ENCODE measurements around the gene PGP.

Gene PGP

DNA sequence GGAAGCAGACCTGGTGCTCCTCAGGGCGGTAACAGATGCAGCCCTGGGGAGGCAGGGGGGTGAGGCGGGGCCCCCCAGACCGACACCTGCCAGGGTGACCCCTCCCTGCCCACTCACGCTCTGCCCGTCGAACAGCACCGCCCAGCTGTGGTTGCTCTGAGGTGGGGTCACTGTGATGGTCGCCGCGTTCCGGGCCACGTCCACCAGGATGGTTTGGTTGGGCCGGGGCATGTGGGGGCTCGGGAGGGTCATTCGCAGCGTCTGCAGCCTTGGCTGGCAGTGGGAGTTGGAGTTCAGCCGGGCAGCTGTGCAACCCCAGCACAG, 4.7 kb downstream of the PGP start:
- peaks cover 59% of the 10 kb centered on the region for H3K79me2 ChIP-seq (ENCODE audit: insufficient read depth, low read length)
- H3K4me2 ChIP-seq (ENCODE audit: insufficient read depth, low read length): no peak overlapping the region
- no peak overlapping the region for H3K9ac ChIP-seq (ENCODE audit: low read depth, low read length)
- peaks cover 29% of the 10 kb centered on the region for H4K20me1 ChIP-seq (ENCODE audit: insufficient read depth, low read length)
- TF ChIP-seq EZH2 (IDR thresholded peaks at IDR 0.05; ENCODE audit: borderline replicate concordance, low read depth, low read length, severe bottlenecking): no peak
- TF ChIP-seq, protein P1, sequence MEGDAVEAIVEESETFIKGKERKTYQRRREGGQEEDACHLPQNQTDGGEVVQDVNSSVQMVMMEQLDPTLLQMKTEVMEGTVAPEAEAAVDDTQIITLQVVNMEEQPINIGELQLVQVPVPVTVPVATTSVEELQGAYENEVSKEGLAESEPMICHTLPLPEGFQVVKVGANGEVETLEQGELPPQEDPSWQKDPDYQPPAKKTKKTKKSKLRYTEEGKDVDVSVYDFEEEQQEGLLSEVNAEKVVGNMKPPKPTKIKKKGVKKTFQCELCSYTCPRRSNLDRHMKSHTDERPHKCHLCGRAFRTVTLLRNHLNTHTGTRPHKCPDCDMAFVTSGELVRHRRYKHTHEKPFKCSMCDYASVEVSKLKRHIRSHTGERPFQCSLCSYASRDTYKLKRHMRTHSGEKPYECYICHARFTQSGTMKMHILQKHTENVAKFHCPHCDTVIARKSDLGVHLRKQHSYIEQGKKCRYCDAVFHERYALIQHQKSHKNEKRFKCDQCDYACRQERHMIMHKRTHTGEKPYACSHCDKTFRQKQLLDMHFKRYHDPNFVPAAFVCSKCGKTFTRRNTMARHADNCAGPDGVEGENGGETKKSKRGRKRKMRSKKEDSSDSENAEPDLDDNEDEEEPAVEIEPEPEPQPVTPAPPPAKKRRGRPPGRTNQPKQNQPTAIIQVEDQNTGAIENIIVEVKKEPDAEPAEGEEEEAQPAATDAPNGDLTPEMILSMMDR (IDR thresholded peaks at IDR 0.05; ENCODE audit: borderline replicate concordance, extremely low read depth, low read length, poor library complexity, severe bottlenecking): no peak
- no peak overlapping the region for H3K27ac ChIP-seq (ENCODE audit: low read length)
- DNase-seq: no peak
- no peak overlapping the region for H2AFZ ChIP-seq (ENCODE audit: low read depth, low read length)
- no peak for ATAC-seq (ENCODE audit: insufficient read depth, low read depth)
- H3K27me3 ChIP-seq (ENCODE audit: insufficient read depth, low read length, poor library complexity): no peaks in the 10 kb centered on the region
- H3K36me3 ChIP-seq (ENCODE audit: insufficient read depth, low read length): peaks cover 68% of the 10 kb centered on the region
- peaks cover 48% of the 10 kb centered on the region for H3K4me1 ChIP-seq (ENCODE audit: insufficient read depth, low read length)
- H3K9me3 ChIP-seq (ENCODE audit: insufficient read depth, low read length, severe bottlenecking): no peaks in the 10 kb centered on the region
- no peak overlapping the region for H3K4me3 ChIP-seq (ENCODE audit: low read depth in 1 of 2, low read length in 2 of 2)

DNA sequence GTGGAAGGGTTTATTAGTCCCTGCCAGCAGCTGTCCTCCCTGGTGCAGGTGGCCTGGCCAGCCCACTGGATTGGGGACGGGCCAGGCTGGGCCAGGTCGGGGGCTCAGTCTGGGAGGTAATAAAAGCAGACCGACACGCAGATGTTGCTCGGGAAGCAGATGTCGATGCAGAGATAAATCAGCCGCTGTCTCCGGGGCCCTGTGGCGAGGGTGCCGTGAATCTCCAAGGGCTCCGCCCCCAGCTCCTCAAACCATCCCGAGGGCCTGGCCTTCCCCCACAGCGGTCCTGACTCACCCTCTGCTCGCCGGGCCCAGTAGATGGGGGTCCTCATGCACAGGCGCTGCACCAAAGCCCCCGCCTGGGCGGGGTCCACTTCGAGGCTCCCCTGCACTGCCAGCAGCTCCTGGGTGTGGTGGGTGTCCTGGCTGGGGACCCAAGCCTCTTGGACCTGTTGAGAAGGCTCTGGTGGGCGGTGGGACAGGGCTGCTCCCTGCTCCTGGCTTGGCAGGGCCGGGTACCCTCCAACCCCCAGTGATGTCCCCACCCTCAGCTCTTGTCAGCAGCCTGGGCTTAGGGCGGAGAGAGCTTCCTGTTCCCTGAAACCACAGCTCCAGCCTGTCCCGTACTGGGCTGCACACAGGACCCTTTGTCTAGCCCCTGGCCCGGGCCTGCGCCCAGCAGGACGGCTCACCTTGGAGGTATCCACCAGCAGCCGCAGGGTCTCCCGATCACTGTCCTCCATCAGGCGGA, 5.2 kb downstream of the PGP start:
- Histone ChIP-seq H2AFZ (ENCODE audit: low read depth, low read length) (no peak overlapping the region), H3K36me3 (ENCODE audit: insufficient read depth, low read length) (peaks cover 68% of the 10 kb centered on the region), H3K4me2 (ENCODE audit: insufficient read depth, low read length) (no peak overlapping the region), H3K27me3 (ENCODE audit: insufficient read depth, low read length, poor library complexity) (no peaks in the 10 kb centered on the region), H4K20me1 (ENCODE audit: insufficient read depth, low read length) (peaks cover 29% of the 10 kb centered on the region), H3K79me2 (ENCODE audit: insufficient read depth, low read length) (peaks cover 60% of the 10 kb centered on the region), H3K4me1 (ENCODE audit: insufficient read depth, low read length) (peaks cover 53% of the 10 kb centered on the region), H3K4me3 (ENCODE audit: low read depth in 1 of 2, low read length in 2 of 2) (no peak overlapping the region), H3K9ac (ENCODE audit: low read depth, low read length) (no peak overlapping the region), H3K27ac (ENCODE audit: low read length) (no peak overlapping the region), H3K9me3 (ENCODE audit: insufficient read depth, low read length, severe bottlenecking) (no peaks in the 10 kb centered on the region)
- no peak for TF ChIP-seq EZH2 (IDR thresholded peaks at IDR 0.05; ENCODE audit: borderline replicate concordance, low read depth, low read length, severe bottlenecking)
- TF ChIP-seq, protein P1 (IDR thresholded peaks at IDR 0.05; ENCODE audit: borderline replicate concordance, extremely low read depth, low read length, poor library complexity, severe bottlenecking): no peak
- ATAC-seq (ENCODE audit: insufficient read depth, low read depth) (no peak), DNase-seq (no peak)

DNA sequence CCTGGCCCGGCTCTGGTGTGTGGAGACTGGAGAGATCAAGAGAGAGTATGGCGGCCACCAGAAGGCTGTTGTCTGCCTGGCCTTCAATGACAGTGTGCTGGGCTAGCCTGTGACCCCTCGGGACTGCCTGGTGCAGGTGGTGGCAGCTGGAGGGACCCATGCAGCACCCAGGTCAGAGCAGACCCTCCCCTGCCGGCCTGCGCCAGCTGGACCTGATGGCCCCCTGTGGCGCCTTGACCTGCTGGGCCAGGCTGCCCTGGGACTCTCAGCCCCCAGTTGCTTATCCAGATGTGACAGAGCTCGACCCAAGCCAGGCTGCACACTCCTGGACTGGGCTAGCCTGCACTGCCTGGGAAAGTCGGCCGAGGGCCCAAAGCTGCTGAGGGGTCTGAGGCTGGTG, 5.9 kb downstream of the PGP start:
- Histone ChIP-seq H3K27ac (ENCODE audit: low read length) (no peak overlapping the region), H3K36me3 (ENCODE audit: insufficient read depth, low read length) (peaks cover 68% of the 10 kb centered on the region), H3K4me3 (ENCODE audit: low read depth in 1 of 2, low read length in 2 of 2) (no peak overlapping the region), H3K4me2 (ENCODE audit: insufficient read depth, low read length) (no peak overlapping the region), H3K79me2 (ENCODE audit: insufficient read depth, low read length) (peaks cover 53% of the 10 kb centered on the region), H2AFZ (ENCODE audit: low read depth, low read length) (no peak overlapping the region), H4K20me1 (ENCODE audit: insufficient read depth, low read length) (peaks cover 28% of the 10 kb centered on the region), H3K9ac (ENCODE audit: low read depth, low read length) (no peak overlapping the region), H3K27me3 (ENCODE audit: insufficient read depth, low read length, poor library complexity) (no peaks in the 10 kb centered on the region), H3K9me3 (ENCODE audit: insufficient read depth, low read length, severe bottlenecking) (no peaks in the 10 kb centered on the region), H3K4me1 (ENCODE audit: insufficient read depth, low read length) (peaks cover 56% of the 10 kb centered on the region)
- no peak for TF ChIP-seq EZH2 (IDR thresholded peaks at IDR 0.05; ENCODE audit: borderline replicate concordance, low read depth, low read length, severe bottlenecking)
- TF ChIP-seq, protein P1 (IDR thresholded peaks at IDR 0.05; ENCODE audit: borderline replicate concordance, extremely low read depth, low read length, poor library complexity, severe bottlenecking): no peak
- ATAC-seq (ENCODE audit: insufficient read depth, low read depth) (no peak), DNase-seq (no peak)

Data from DND-41 (cell line).